Parathyroid adenoma (tissue), 2 donors: ENCODE data around the gene ARHGAP27.

Experiments used
- H2AFZ ChIP-seq: fragments of 300-600 bp; sonication (generic); one replicate; pipeline ENCODE4 v1.7.0; 2017; ENCODE audit warnings: antibody characterized with exemption, mild to moderate bottlenecking
- H3K27ac ChIP-seq: fragments of 300-600 bp; sonication (generic); one replicate; pipeline ENCODE4 v1.7.0; 2017
- H3K27me3 ChIP-seq: fragments of 300-600 bp; sonication (generic); one replicate; pipeline ENCODE4 v1.7.0; 2017; ENCODE audit warnings: low read length; ENCODE audit not compliant: control insufficient read depth, insufficient read depth
- H3K36me3 ChIP-seq: fragments of 300-600 bp; sonication (generic); one replicate; pipeline ENCODE4 v1.7.0; 2017; ENCODE audit warnings: low read length; ENCODE audit not compliant: control insufficient read depth, insufficient read depth
- H3K4me1 ChIP-seq: fragments of 300-600 bp; sonication (generic); one replicate; pipeline ENCODE4 v1.7.0; 2017; ENCODE audit warnings: control low read depth
- H3K4me2 ChIP-seq: fragments of 300-600 bp; sonication (generic); one replicate; pipeline ENCODE4 v1.7.0; 2017; ENCODE audit warnings: low read length
- H3K4me3 ChIP-seq: fragments of 300-600 bp; sonication (generic); one replicate; pipeline ENCODE4 v1.7.0; 2017; ENCODE audit warnings: low read depth, low read length
- H3K79me2 ChIP-seq: fragments of 300-600 bp; sonication (generic); one replicate; pipeline ENCODE4 v1.7.0; 2017; ENCODE audit warnings: control low read depth
- H3K9ac ChIP-seq: fragments of 300-600 bp; sonication (generic); one replicate; pipeline ENCODE4 v1.7.0; 2017; ENCODE audit warnings: mild to moderate bottlenecking
- H3K9me3 ChIP-seq: fragments of 300-600 bp; sonication (generic); one replicate; pipeline ENCODE4 v1.7.0; 2017; ENCODE audit warnings: low read length; ENCODE audit not compliant: control insufficient read depth
- TF ChIP-seq, protein P1 (sequence below): fragments of 300-600 bp; sonication (generic); IDR thresholded peaks from one replicate; pipeline ENCODE4 v1.7.0; 2017; ENCODE audit warnings: antibody characterized with exemption, mild to moderate bottlenecking
- donor health status: primary hyperparathyroidism.

ARHGAP27 gene

DNA sequence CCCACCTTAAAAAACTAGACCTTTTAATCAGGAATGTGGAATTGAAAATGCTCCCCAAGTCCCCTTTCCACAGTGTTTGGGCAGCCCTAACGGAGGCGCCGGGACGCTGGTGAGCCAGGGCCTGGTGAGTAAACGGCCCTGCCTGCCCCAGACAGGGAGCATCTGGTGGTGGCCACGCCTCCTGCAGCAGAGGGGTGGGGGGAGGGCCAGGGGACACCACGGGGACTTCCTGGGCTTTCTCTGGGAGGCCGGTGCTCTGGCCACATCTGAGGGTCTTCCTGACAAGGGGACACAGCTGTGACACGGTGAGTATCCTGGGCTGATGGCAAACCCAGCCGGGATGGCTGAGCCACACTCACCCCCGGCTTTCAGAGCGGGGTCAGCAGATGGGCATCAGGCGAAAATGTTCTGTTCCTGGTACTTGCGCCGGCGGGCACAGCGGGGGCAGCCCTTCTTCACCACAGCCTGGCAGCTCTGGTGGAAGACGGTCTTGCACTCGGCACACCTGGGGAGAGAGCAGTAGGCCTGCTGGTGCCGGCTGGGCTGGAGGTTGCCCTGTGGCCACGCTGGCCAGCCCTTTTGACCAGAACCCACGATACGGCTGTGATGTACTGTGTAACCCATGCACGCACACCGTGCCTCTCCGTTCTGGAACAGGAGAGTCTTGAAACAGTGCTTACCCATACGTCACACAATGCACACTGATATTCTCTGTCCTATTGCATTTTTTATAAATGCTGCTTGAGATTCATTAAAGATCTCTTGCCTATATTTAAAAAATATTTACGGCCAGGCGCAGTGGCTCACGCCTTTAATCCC is 5.0 kb upstream of the ARHGAP27 start:
- Histone ChIP-seq H3K36me3 (no peaks in the 10 kb centered on the region), H3K27ac (no peak overlapping the region), H3K27me3 (no peaks in the 10 kb centered on the region), H3K4me2 (no peak overlapping the region), H3K9ac (no peak overlapping the region), H3K4me3 (no peak overlapping the region), H3K9me3 (no peaks in the 10 kb centered on the region), H3K4me1 (no peaks in the 10 kb centered on the region), H2AFZ (no peak overlapping the region), H3K79me2 (no peaks in the 10 kb centered on the region)
- TF ChIP-seq, protein P1, sequence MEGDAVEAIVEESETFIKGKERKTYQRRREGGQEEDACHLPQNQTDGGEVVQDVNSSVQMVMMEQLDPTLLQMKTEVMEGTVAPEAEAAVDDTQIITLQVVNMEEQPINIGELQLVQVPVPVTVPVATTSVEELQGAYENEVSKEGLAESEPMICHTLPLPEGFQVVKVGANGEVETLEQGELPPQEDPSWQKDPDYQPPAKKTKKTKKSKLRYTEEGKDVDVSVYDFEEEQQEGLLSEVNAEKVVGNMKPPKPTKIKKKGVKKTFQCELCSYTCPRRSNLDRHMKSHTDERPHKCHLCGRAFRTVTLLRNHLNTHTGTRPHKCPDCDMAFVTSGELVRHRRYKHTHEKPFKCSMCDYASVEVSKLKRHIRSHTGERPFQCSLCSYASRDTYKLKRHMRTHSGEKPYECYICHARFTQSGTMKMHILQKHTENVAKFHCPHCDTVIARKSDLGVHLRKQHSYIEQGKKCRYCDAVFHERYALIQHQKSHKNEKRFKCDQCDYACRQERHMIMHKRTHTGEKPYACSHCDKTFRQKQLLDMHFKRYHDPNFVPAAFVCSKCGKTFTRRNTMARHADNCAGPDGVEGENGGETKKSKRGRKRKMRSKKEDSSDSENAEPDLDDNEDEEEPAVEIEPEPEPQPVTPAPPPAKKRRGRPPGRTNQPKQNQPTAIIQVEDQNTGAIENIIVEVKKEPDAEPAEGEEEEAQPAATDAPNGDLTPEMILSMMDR = no peak

DNA sequence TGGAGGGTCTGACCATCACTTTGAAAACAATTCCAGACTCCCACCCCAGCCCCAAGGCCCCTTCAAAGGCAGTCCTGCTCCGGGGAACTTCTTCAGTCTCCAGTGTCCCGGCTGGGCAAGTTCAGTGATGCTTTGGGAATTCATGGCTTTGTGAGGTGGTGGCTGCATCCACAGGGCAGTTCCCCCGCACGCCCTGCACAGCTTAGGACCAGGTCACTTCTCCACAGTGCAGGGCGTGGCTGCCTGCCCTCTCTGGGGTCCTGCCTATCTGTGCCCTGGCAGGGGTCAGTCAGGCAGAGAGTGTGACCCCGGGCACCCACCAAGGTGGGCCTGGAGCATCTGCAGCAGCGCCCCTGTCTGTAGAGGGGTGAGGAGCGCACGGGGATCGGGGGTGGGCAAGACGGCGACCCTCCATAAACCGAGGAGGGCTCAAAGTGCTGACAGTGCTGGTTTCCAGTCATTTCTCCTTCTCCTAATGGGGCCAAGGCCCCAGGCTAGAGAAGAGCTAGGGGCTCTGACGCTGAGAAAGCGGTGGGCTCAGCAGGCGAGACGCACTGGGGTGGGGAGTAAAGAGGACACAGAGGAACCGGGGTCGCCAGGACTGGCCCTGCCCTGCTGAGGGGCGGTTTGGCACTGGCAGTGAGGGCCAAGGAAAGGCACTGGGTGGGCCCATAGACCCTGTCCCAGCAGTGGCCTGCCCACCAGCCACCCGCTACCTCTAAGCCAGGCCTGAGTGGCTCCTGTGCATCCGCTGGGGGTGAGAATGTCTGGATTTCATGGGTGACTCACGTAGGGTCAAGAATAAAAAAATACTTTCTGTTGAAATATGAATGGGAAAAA is 4.2 kb upstream of the ARHGAP27 start:
- H3K4me1 ChIP-seq = no peaks in the 10 kb centered on the region
- TF ChIP-seq, protein P1 = no peak
- H2AFZ ChIP-seq = no peak overlapping the region
- H3K36me3 ChIP-seq = no peaks in the 10 kb centered on the region
- H3K9ac ChIP-seq = no peak overlapping the region
- H3K79me2 ChIP-seq = no peaks in the 10 kb centered on the region
- no peaks in the 10 kb centered on the region for H3K9me3 ChIP-seq
- no peaks in the 10 kb centered on the region for H3K27me3 ChIP-seq
- no peak overlapping the region for H3K4me2 ChIP-seq
- H3K27ac ChIP-seq = no peak overlapping the region
- H3K4me3 ChIP-seq = no peak overlapping the region

DNA sequence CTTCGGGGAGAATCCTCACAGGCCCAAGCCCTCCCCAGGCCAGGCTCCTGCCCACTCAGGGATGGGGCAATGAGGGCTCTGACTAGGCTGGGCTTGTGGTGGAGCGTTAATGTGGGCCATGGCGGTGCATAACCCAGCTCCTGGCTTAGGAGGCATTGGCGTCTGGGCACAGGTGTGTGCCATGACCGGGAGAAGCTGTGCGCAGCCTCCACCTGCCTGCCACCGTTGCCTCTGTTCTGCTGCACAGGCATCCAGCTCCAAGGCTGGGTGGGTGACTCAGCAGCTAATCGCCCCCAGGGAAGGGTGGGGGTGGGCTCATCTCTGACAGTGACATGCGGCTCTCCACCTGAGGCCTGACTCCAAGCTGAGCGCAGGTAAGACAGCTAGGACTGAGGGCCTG is 3.5 kb upstream of the ARHGAP27 start:
- no peak overlapping the region for H2AFZ ChIP-seq
- no peaks in the 10 kb centered on the region for H3K36me3 ChIP-seq
- H3K9ac ChIP-seq = no peak overlapping the region
- H3K27ac ChIP-seq = no peak overlapping the region
- H3K79me2 ChIP-seq = no peaks in the 10 kb centered on the region
- H3K4me3 ChIP-seq = no peak overlapping the region
- no peaks in the 10 kb centered on the region for H3K27me3 ChIP-seq
- no peaks in the 10 kb centered on the region for H3K9me3 ChIP-seq
- no peaks in the 10 kb centered on the region for H3K4me1 ChIP-seq
- TF ChIP-seq, protein P1 = no peak
- H3K4me2 ChIP-seq = no peak overlapping the region

GRCh38 chr17:45435481-45435880 is 2.8 kb upstream of the ARHGAP27 start:
- H3K36me3 ChIP-seq = no peaks in the 10 kb centered on the region
- TF ChIP-seq, protein P1 = no peak
- no peak overlapping the region for H2AFZ ChIP-seq
- no peak overlapping the region for H3K4me3 ChIP-seq
- H3K4me1 ChIP-seq = no peaks in the 10 kb centered on the region
- no peaks in the 10 kb centered on the region for H3K79me2 ChIP-seq
- H3K9ac ChIP-seq = no peak overlapping the region
- no peaks in the 10 kb centered on the region for H3K27me3 ChIP-seq
- no peak overlapping the region for H3K4me2 ChIP-seq
- no peak overlapping the region for H3K27ac ChIP-seq
- no peaks in the 10 kb centered on the region for H3K9me3 ChIP-seq
